PC-9 (cell line): ENCODE data around the gene POLG. TPM values are rescaled to one million over a fixed set of nuclear protein-coding genes. Genes with fewer than 3 reads are reported as not detected.
"Not testable (repeated sequence)": the region's sequence is repeated elsewhere in the genome, so short reads cannot be mapped to it uniquely, and the experiment has no call there.

Experiments
- BruUV-seq: library from RNA; stranded (reverse); fragments of 400-500 nt; replicated peaks from 2 replicates; lab custom pipeline; 2021; lab: Mats Ljungman, UMichigan
- CTCF ChIA-PET: fragments of 300-600 bp; sonication (Branson Sonifier 250); formaldehyde crosslinking; loops from one replicate; lab custom pipeline; 2022; ENCODE audit warnings: antibody characterized with exemption; lab: Charles Lee
- POLR2A ChIA-PET: fragments of 300-600 bp; sonication (Branson Sonifier 250); formaldehyde crosslinking; loops from one replicate; lab custom pipeline; 2022; ENCODE audit warnings: antibody characterized with exemption; ENCODE audit not compliant: unreplicated experiment; lab: Charles Lee
- DNase-seq, 2 experiments: peaks; one replicate each; pipeline versions ENCODE4 v3.0.0 to v3.0.0-alpha.2; 2015 to 2022; ENCODE audit warnings: mixed read lengths in 1 of 2
- H2AFZ ChIP-seq: fragments of 200-600 bp; sonication (generic); 2 replicates; pipeline ENCODE4 v1.8.1; 2017; ENCODE audit warnings: antibody characterized with exemption
- H3F3A ChIP-seq: fragments of 200-600 bp; sonication (generic); 2 replicates; pipeline ENCODE4 v1.8.1; 2017; ENCODE audit warnings: antibody characterized with exemption, mild to moderate bottlenecking, low read depth; ENCODE audit not compliant: insufficient read depth
- H3K27ac ChIP-seq: fragments of 200-600 bp; sonication (generic); 2 replicates; pipeline ENCODE4 v1.6.1; 2016; ENCODE audit warnings: mixed run types
- H3K27me3 ChIP-seq: fragments of 200-600 bp; sonication (generic); 2 replicates; pipeline ENCODE4 v1.6.1; 2016; ENCODE audit warnings: low read depth, mixed run types; ENCODE audit not compliant: insufficient read depth
- H3K36me3 ChIP-seq: fragments of 200-600 bp; sonication (generic); 2 replicates; pipeline ENCODE4 v1.6.1; 2016; ENCODE audit warnings: low read depth, mixed run types
- H3K4me1 ChIP-seq: fragments of 200-600 bp; sonication (generic); replicated peaks from 2 replicates; pipeline ENCODE4 v1.6.1; 2016; ENCODE audit warnings: mixed run types; ENCODE audit not compliant: insufficient read depth
- H3K4me2 ChIP-seq: fragments of 200-600 bp; sonication (generic); 2 replicates; pipeline ENCODE4 v1.6.1; 2017; ENCODE audit warnings: mixed run types
- H3K4me3 ChIP-seq: fragments of 200-600 bp; sonication (generic); 2 replicates; pipeline ENCODE4 v1.6.1; 2016; ENCODE audit warnings: mixed run types
- H3K79me2 ChIP-seq: fragments of 200-600 bp; sonication (generic); 2 replicates; pipeline ENCODE4 v1.6.1; 2017; ENCODE audit warnings: low read depth, mixed run types
- H3K9me2 ChIP-seq: fragments of 200-600 bp; sonication (generic); 2 replicates; pipeline ENCODE4 v1.8.1; 2017; ENCODE audit warnings: mild to moderate bottlenecking; ENCODE audit not compliant: insufficient read depth
- H3K9me3 ChIP-seq: fragments of 200-600 bp; sonication (generic); 2 replicates; pipeline ENCODE4 v1.8.1; 2016; ENCODE audit warnings: low read depth; ENCODE audit not compliant: insufficient read depth
- H4K20me1 ChIP-seq: fragments of 200-600 bp; sonication (generic); 2 replicates; pipeline ENCODE4 v1.8.1; 2017; ENCODE audit not compliant: insufficient read depth
- EZH2 ChIP-seq: fragments of 200-600 bp; sonication (generic); IDR thresholded peaks from 2 replicates; pipeline ENCODE4 v1.8.0; 2017; ENCODE audit warnings: antibody characterized with exemption, low read depth
- intact Hi-C: fragments of 100-400 bp; cut with micrococcal nuclease; formaldehyde crosslinking; loops from one replicate; pipeline ENCODE4 v1.10.0; 2022; ENCODE audit not compliant: unreplicated experiment
- microRNA-seq: library from miRNA; unstranded; fragments of <30 nt; microRNA quantifications from one replicate; pipeline ENCODE4 v1.2.0, GENCODE V29; 2021; ENCODE audit warnings: borderline number of aligned reads, borderline replicate concordance
- total RNA-seq: library from RNA; stranded (reverse); gene quantifications from 2 replicates; pipeline ENCODE4 v1.2.3, GENCODE V29; 2021
- TF ChIP-seq, protein P1 (sequence below): fragments of 200-600 bp; sonication (generic); conservative IDR thresholded peaks from 2 replicates; pipeline ENCODE4 v1.6.1; 2017; ENCODE audit warnings: mixed run types, antibody characterized with exemption, mild to moderate bottlenecking, moderate library complexity

The POLG gene
- total RNA-seq, 1 experiment from 2014 or later = 43.6 TPM

DNA sequence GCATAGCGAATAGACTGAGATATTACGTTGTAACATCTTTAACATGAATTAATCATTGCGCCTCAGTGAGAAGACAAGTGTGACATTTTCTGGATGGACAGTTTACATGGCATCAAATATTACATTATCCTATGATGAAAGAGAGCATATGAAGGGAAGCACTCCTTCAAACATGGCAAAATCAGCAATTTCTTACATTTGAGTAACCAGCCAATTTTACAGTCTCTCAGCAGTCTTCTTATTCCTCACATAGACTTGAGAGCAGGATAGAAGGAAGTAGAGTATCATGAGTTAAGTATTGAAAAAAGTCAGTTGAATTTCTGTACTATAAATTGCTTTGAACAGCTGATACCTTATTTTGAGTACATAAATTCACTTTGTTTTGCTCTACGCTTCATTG lies 52.0 kb downstream of the POLG start:
- no peak overlapping the region for H3K27ac ChIP-seq
- ChIA-PET CTCF (interaction anchor here (0.6 kb wide), 1 partner anchor 869 kb away, joined by 5 read pairs; no protein-coding TSS in a partner anchor), POLR2A (no interaction called here)
- peaks cover 4% of the 10 kb centered on the region; the same call in 1 of the 2 replicates for H3K9me3 ChIP-seq
- no peak overlapping the region for H3K4me2 ChIP-seq
- TF ChIP-seq EZH2 = no peak
- TF ChIP-seq, protein P1, sequence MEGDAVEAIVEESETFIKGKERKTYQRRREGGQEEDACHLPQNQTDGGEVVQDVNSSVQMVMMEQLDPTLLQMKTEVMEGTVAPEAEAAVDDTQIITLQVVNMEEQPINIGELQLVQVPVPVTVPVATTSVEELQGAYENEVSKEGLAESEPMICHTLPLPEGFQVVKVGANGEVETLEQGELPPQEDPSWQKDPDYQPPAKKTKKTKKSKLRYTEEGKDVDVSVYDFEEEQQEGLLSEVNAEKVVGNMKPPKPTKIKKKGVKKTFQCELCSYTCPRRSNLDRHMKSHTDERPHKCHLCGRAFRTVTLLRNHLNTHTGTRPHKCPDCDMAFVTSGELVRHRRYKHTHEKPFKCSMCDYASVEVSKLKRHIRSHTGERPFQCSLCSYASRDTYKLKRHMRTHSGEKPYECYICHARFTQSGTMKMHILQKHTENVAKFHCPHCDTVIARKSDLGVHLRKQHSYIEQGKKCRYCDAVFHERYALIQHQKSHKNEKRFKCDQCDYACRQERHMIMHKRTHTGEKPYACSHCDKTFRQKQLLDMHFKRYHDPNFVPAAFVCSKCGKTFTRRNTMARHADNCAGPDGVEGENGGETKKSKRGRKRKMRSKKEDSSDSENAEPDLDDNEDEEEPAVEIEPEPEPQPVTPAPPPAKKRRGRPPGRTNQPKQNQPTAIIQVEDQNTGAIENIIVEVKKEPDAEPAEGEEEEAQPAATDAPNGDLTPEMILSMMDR = no peak
- no peak overlapping the region for H2AFZ ChIP-seq
- no peaks in the 10 kb centered on the region for H3K9me2 ChIP-seq
- H4K20me1 ChIP-seq = no peaks in the 10 kb centered on the region
- H3F3A ChIP-seq = no peaks in the 10 kb centered on the region
- H3K4me3 ChIP-seq = no peak overlapping the region
- DNase-seq = no peak
- H3K36me3 ChIP-seq = peaks cover 7% of the 10 kb centered on the region; the same call in 1 of the 2 replicates
- no peaks in the 10 kb centered on the region for H3K27me3 ChIP-seq
- BruUV-seq = no TSS peak
- no peaks in the 10 kb centered on the region for H3K79me2 ChIP-seq
- no peaks in the 10 kb centered on the region for H3K4me1 ChIP-seq
- intact Hi-C loops = no loop called here

DNA sequence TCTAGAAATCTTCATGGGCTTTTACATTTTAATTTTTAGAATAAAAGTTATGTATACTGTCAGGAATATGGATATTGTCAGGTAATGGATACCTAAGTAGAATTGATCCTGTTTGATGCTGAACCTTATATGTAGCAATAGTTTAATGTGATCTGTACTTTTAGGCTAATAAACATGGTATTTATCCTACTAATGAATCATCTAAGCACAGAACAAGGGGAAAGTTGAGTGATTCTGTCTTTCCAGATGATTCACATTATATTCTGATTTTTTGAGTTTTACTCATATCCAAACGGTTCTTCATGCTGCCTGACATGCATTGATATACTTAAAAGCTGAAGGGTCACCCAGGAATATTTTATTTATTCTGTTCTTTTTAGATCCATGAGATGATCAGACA lies 56.3 kb downstream of the POLG start:
- Histone ChIP-seq H3K36me3 (no peaks in the 10 kb centered on the region; the same call in 1 of the 2 replicates), H4K20me1 (no peaks in the 10 kb centered on the region), H3K4me2 (no peak overlapping the region), H3K27me3 (no peaks in the 10 kb centered on the region), H2AFZ (no peak overlapping the region), H3K27ac (no peak overlapping the region), H3F3A (no peaks in the 10 kb centered on the region), H3K4me3 (no peak overlapping the region), H3K4me1 (no peaks in the 10 kb centered on the region), H3K9me3 (no peaks in the 10 kb centered on the region), H3K9me2 (no peaks in the 10 kb centered on the region), H3K79me2 (no peaks in the 10 kb centered on the region)
- no peak for DNase-seq
- ChIA-PET POLR2A (no interaction called here), CTCF (no interaction called here)
- BruUV-seq = no TSS peak
- intact Hi-C loops = no loop called here
- TF ChIP-seq, protein P1 = no peak
- TF ChIP-seq EZH2 = no peak

DNA sequence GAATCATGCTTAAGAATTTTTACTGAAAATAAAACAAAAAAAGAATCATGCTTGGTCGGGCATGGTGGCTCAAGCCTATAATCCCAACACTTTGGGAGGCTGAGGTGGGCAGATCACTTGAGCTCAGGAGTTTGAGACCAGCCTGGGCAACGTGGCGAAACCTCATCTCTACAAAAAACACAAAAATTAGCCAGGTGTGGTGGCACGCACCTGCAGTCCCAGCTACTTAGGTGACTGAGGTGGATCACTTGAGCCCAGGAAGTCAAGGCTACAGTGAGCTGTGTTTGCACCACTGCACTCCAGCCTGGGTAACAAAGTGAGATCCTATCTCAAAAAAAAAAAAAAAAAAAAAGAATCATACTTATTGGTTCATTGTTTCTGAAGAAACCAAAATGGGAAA lies 57.3 kb downstream of the POLG start:
- CTCF ChIA-PET = interaction anchor here (0.5 kb wide), 1 partner anchor 1307 kb away, joined by 13 read pairs; no protein-coding TSS in a partner anchor
- H3K27ac ChIP-seq, H3K79me2 ChIP-seq, H2AFZ ChIP-seq, POLR2A ChIA-PET, BruUV-seq, H3K4me2 ChIP-seq, H3K9me2 ChIP-seq, H3K36me3 ChIP-seq, intact Hi-C loops, H3K4me3 ChIP-seq, DNase-seq, H3K9me3 ChIP-seq, H3K27me3 ChIP-seq, H4K20me1 ChIP-seq, H3F3A ChIP-seq, H3K4me1 ChIP-seq: not testable (repeated sequence)

Small RNAs within 50 kb of the gene (microRNA-seq; reads per million reads assigned to microRNA genes)
- gene MIR6766 (not detected), gene MIR9-3 (5.4 reads per million)

Other genes with a start within 250 kb of the POLG start
- 86.8 and 148 TPM in 2 replicates for gene ABHD2, start 246.4 kb downstream of the POLG start, total RNA-seq
- gene RLBP1, start 113.2 kb downstream of the POLG start, total RNA-seq = not detected in 2 replicates
- 102 and 126 TPM in 2 replicates for gene FANCI, start 90.8 kb downstream of the POLG start, total RNA-seq
- 0.26 and 0.60 TPM in 2 replicates for gene RHCG, start 161.8 kb upstream of the POLG start, total RNA-seq
- gene TICRR, start 240.6 kb upstream of the POLG start, total RNA-seq = 17.8 and 23.6 TPM in 2 replicates